Tibial nerve (tissue), 4 donors: ENCODE results near the gene LPIN3.

ENCODE experiments used
- CTCF ChIP-seq, 5 experiments: fragments of 200-600 bp in 3 of 5; fragments of 450-650 bp in 2 of 5; sonication (generic) in 3 of 5; IDR thresholded peaks; one replicate each; pipeline ENCODE4 v1.5.1; 2016 to 2019; ENCODE audit warnings: antibody characterized with exemption in 5 of 5, mild to moderate bottlenecking in 3 of 5, moderate library complexity in 2 of 5
- EP300 ChIP-seq, 2 donors: sonication (generic); formaldehyde crosslinking; IDR thresholded peaks; one replicate each; pipeline ENCODE4 v1.6.1; 2017; ENCODE audit warnings: antibody characterized with exemption in 2 of 2, mild to moderate bottlenecking in 1 of 2
- POLR2A ChIP-seq, 2 donors: fragments of 450-650 bp; IDR thresholded peaks; one replicate each; pipeline ENCODE4 v1.6.1; 2017; ENCODE audit warnings: antibody characterized with exemption in 2 of 2, mild to moderate bottlenecking in 2 of 2, moderate library complexity in 2 of 2

DNA sequence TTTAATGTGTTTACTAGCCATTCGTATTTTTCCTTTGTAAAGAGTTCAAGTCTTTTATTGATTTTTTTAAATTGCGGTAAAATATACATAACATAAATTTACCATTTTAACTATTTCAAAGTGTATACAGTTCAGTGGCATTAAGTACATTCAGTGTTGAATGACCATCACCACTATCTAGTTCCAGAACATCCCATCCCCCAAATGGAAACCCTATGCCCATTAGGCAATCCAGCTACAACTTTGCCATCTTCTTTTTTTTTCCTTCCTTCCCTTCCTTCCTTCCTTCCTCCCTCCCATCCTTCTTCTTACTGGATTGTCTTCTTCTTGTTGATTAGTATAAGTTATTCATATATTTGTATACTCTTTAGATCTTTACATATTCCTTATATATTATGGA is 8.6 kb downstream of the LPIN3 start:
- TF ChIP-seq EP300 (IDR thresholded peaks at IDR 0.05) (no peak), CTCF (IDR thresholded peaks at IDR 0.05) (no peak), POLR2A (IDR thresholded peaks at IDR 0.05) (no peak)
